H1 (cell line): ENCODE results near the gene DDI2. TPM values are rescaled to one million over a fixed set of nuclear protein-coding genes. Genes with fewer than 3 reads are reported as not detected.

Experiments
- CTCF ChIA-PET: fragments of 300-600 bp; sonication (Branson Sonifier 250); formaldehyde crosslinking; loops from one replicate; lab custom pipeline; 2021; ENCODE audit not compliant: partially characterized antibody; lab: Charles Lee
- POLR2A ChIA-PET: fragments of 300-600 bp; sonication (Branson Sonifier 250); formaldehyde crosslinking; loops from one replicate; lab custom pipeline; 2021; ENCODE audit warnings: inconsistent platforms; ENCODE audit not compliant: partially characterized antibody; lab: Charles Lee
- DNase-seq, 2 experiments: peaks; one replicate each; pipeline versions ENCODE4 v3.0.0 to v3.0.0-alpha.2; 2010 to 2022; ENCODE audit warnings: low spot score in 2 of 2, low read depth in 1 of 2, mixed read lengths in 1 of 2
- FAIRE-seq: peaks from 2 replicates; lab custom pipeline; 2011; peaks lifted over from hg19 to GRCh38; lab: Jason Lieb, UNC
- H2AFZ ChIP-seq: 2 replicates; pipeline ENCODE4 v1.8.1; 2012; ENCODE audit warnings: low read length, inconsistent platforms
- H2AK5ac ChIP-seq: 2 replicates; pipeline ENCODE4 v1.6.1; 2013; ENCODE audit warnings: low read depth, low read length
- H2BK120ac ChIP-seq: replicated peaks from 2 replicates; pipeline ENCODE3; 2013; ENCODE audit warnings: low read depth, low read length, inconsistent platforms
- H2BK12ac ChIP-seq: 2 replicates; pipeline ENCODE4 v1.6.1; 2013; ENCODE audit warnings: low read depth, low read length
- H2BK15ac ChIP-seq: 2 replicates; pipeline ENCODE4 v1.6.1; 2013; ENCODE audit warnings: low read length
- H2BK20ac ChIP-seq: 2 replicates; pipeline ENCODE4 v1.6.1; 2013; ENCODE audit warnings: low read length
- H2BK5ac ChIP-seq: 2 replicates; pipeline ENCODE4 v1.6.1; 2013; ENCODE audit warnings: low read depth, low read length
- H3K14ac ChIP-seq: 2 replicates; pipeline ENCODE4 v1.6.1; 2013; ENCODE audit warnings: inconsistent platforms; ENCODE audit not compliant: insufficient read length
- H3K18ac ChIP-seq: 2 replicates; pipeline ENCODE4 v1.6.1; 2013; ENCODE audit warnings: low read length; ENCODE audit errors: extremely low read depth
- H3K23ac ChIP-seq: 2 replicates; pipeline ENCODE4 v1.6.1; 2013; ENCODE audit warnings: inconsistent platforms; ENCODE audit not compliant: insufficient read length
- H3K23me2 ChIP-seq: 2 replicates; pipeline ENCODE4 v1.6.1; 2013; ENCODE audit warnings: low read depth, low read length
- H3K27ac ChIP-seq: 2 replicates; pipeline ENCODE4 v1.6.1; 2011; ENCODE audit warnings: low read depth, low read length, inconsistent platforms
- H3K27me3 ChIP-seq, 4 experiments: replicated peaks in 1 of 4; 1 replicate in 1 of 4; 2 replicates in 3 of 4; pipeline versions ENCODE4 v1.6.1 to v1.8.1; 2011 to 2013; ENCODE audit warnings: low read length in 3 of 4, mild to moderate bottlenecking in 3 of 4, inconsistent platforms in 2 of 4, mixed read lengths in 2 of 4, moderate library complexity in 1 of 4; ENCODE audit not compliant: control insufficient read depth in 3 of 4, insufficient read depth in 3 of 4; ENCODE audit errors: extremely low read depth in 1 of 4
- H3K36me3 ChIP-seq, 4 experiments: 2 replicates each; pipeline versions ENCODE4 v1.6.1 to v1.8.1; 2011 to 2013; ENCODE audit warnings: mild to moderate bottlenecking in 4 of 4, low read length in 3 of 4, moderate library complexity in 2 of 4, control low read depth in 1 of 4, inconsistent platforms in 1 of 4; ENCODE audit not compliant: insufficient read depth in 4 of 4, control insufficient read depth in 2 of 4
- H3K4ac ChIP-seq: replicated peaks from 2 replicates; pipeline ENCODE3; 2013; ENCODE audit warnings: low read length, low read depth, mixed read lengths, inconsistent platforms; ENCODE audit not compliant: insufficient read length
- H3K4me1 ChIP-seq, 4 experiments: replicated peaks in 1 of 4; 1 replicate in 1 of 4; 2 replicates in 3 of 4; pipeline versions ENCODE4 v1.6.1 to v1.8.1; 2011 to 2013; ENCODE audit warnings: low read length in 3 of 4, inconsistent platforms in 2 of 4, mixed read lengths in 1 of 4; ENCODE audit not compliant: insufficient read depth in 4 of 4, control insufficient read depth in 3 of 4
- H3K4me2 ChIP-seq, 2 experiments: 2 replicates each; pipeline versions ENCODE4 v1.6.1 to v1.8.1; 2011 to 2013; ENCODE audit warnings: low read depth in 2 of 2, low read length in 2 of 2, control low read depth in 1 of 2, inconsistent platforms in 1 of 2, mild to moderate bottlenecking in 1 of 2; ENCODE audit not compliant: insufficient read depth in 1 of 2
- H3K4me3 ChIP-seq, 4 experiments: fragments of 200-600, 300-600 bp in 1 of 4; sonication (generic), shearing (Covaris generic), sonication (Bioruptor Twin) in 1 of 4; 2 replicates each; pipeline versions ENCODE4 v1.5.1 to v1.8.1; 2011 to 2016; ENCODE audit warnings: low read length in 4 of 4, low read depth in 3 of 4, control low read depth in 2 of 4, inconsistent platforms in 2 of 4, mild to moderate bottlenecking in 2 of 4, mixed read lengths in 1 of 4, moderate library complexity in 1 of 4; ENCODE audit not compliant: insufficient read depth in 2 of 4; ENCODE audit errors: extremely low read depth in 1 of 4
- H3K56ac ChIP-seq: replicated peaks from 2 replicates; pipeline ENCODE3; 2013; ENCODE audit warnings: low read depth, mild to moderate bottlenecking, mixed read lengths, low read length, inconsistent platforms; ENCODE audit not compliant: insufficient read length
- H3K79me1 ChIP-seq: 2 replicates; pipeline ENCODE4 v1.6.1; 2013; ENCODE audit warnings: low read depth, low read length, control low read depth
- H3K79me2 ChIP-seq, 2 experiments: 2 replicates each; pipeline versions ENCODE4 v1.6.1 to v1.8.1; 2012 to 2013; ENCODE audit warnings: low read length in 2 of 2, mild to moderate bottlenecking in 2 of 2, inconsistent platforms in 1 of 2; ENCODE audit not compliant: insufficient read depth in 2 of 2, control insufficient read depth in 1 of 2
- H3K9ac ChIP-seq, 4 experiments: replicated peaks in 1 of 4; 1 replicate in 1 of 4; 2 replicates in 3 of 4; pipeline versions ENCODE4 v1.6.1 to v1.8.1; 2011 to 2013; ENCODE audit warnings: low read depth in 3 of 4, low read length in 3 of 4, control low read depth in 2 of 4, mild to moderate bottlenecking in 2 of 4, moderate library complexity in 2 of 4, inconsistent platforms in 1 of 4; ENCODE audit errors: extremely low read depth in 1 of 4
- H3K9me3 ChIP-seq, 2 experiments: 2 replicates each; pipeline versions ENCODE4 v1.6.1 to v1.8.1; 2012 to 2013; ENCODE audit warnings: mild to moderate bottlenecking in 2 of 2, moderate library complexity in 2 of 2, control low read depth in 1 of 2, inconsistent platforms in 1 of 2, low read depth in 1 of 2, low read length in 1 of 2, mixed read lengths in 1 of 2; ENCODE audit not compliant: insufficient read depth in 2 of 2
- H4K20me1 ChIP-seq, 2 experiments: replicated peaks in 1 of 2; 2 replicates each; pipeline versions ENCODE3 to v1.8.1; 2011 to 2013; ENCODE audit warnings: inconsistent platforms in 2 of 2, low read length in 2 of 2, mild to moderate bottlenecking in 1 of 2; ENCODE audit not compliant: insufficient read depth in 2 of 2, control insufficient read depth in 1 of 2
- H4K5ac ChIP-seq: 2 replicates; pipeline ENCODE4 v1.6.1; 2013; ENCODE audit warnings: low read length, low read depth, mixed read lengths, inconsistent platforms; ENCODE audit not compliant: insufficient read length
- H4K8ac ChIP-seq: 2 replicates; pipeline ENCODE4 v1.8.0; 2013; ENCODE audit warnings: mild to moderate bottlenecking, moderate library complexity, low read length, inconsistent platforms; ENCODE audit not compliant: insufficient read depth; ENCODE audit errors: extremely low read depth
- H4K91ac ChIP-seq: replicated peaks from 2 replicates; pipeline ENCODE3; 2013; ENCODE audit warnings: low read length, mixed read lengths, inconsistent platforms; ENCODE audit not compliant: insufficient read length
- BACH1 ChIP-seq: IDR thresholded peaks from 2 replicates; pipeline ENCODE4 v1.6.1; 2012; ENCODE audit warnings: low read length, improper control_type of control experiment
- HDAC6 ChIP-seq: IDR thresholded peaks from one replicate; pipeline ENCODE4 v1.7.1; 2012; ENCODE audit warnings: low read depth, mild to moderate bottlenecking, inconsistent platforms, low read length, moderate library complexity
- JUND ChIP-seq: IDR thresholded peaks from 2 replicates; pipeline ENCODE4 v1.6.1; 2011; ENCODE audit warnings: mild to moderate bottlenecking, improper control_type of control experiment, low read length
- MAX ChIP-seq: IDR thresholded peaks from 2 replicates; pipeline ENCODE4 v1.6.1; 2012; ENCODE audit warnings: inconsistent platforms
- NRF1 ChIP-seq: IDR thresholded peaks from 2 replicates; pipeline ENCODE4 v1.6.1; 2011; ENCODE audit warnings: mild to moderate bottlenecking, low read depth, low read length, improper control_type of control experiment
- POLR2A ChIP-seq, 2 experiments: IDR thresholded peaks; 1 replicate in 1 of 2; 2 replicates in 1 of 2; pipeline ENCODE4 v1.6.1; 2011; ENCODE audit warnings: low read depth in 2 of 2, low read length in 2 of 2, mild to moderate bottlenecking in 2 of 2; ENCODE audit errors: control extremely low read depth in 1 of 2
- POU5F1 ChIP-seq: IDR thresholded peaks from 2 replicates; pipeline ENCODE4 v1.6.1; 2011; ENCODE audit warnings: low read depth, mild to moderate bottlenecking, low read length, moderate library complexity
- RFX5 ChIP-seq: IDR thresholded peaks from 2 replicates; pipeline ENCODE4 v1.6.1; 2011; ENCODE audit warnings: low read depth, low read length, improper control_type of control experiment, borderline replicate concordance
- RNF2 ChIP-seq: fragments of 200-900, 300-1000 bp; sonication (generic); IDR thresholded peaks from 2 replicates; pipeline ENCODE4 v1.7.1; 2016; ENCODE audit warnings: borderline replicate concordance, low read depth, mild to moderate bottlenecking, antibody characterized with exemption, low read length; ENCODE audit not compliant: poor library complexity, severe bottlenecking; ENCODE audit errors: missing control alignments
- SAP30 ChIP-seq: fragments of 300-600 bp; sonication (generic); IDR thresholded peaks from 2 replicates; pipeline ENCODE4 v1.7.1; 2012; ENCODE audit warnings: low read length, moderate library complexity, mild to moderate bottlenecking, inconsistent platforms; ENCODE audit not compliant: insufficient read depth, insufficient replicate concordance
- SP4 ChIP-seq: IDR thresholded peaks from 2 replicates; pipeline ENCODE4 v1.6.1; 2012; ENCODE audit warnings: low read length, inconsistent platforms
- WGBS, 2 experiments: shearing (Covaris generic) in 1 of 2; methylation state at CpG; one replicate each; pipeline versions ENCODE4 v1.1.6 to v1.1.7; 2013 to 2015; ENCODE audit warnings: low lambda C conversion rate in 2 of 2, mixed read lengths in 2 of 2, inconsistent platforms in 1 of 2, low coverage in 1 of 2, missing lambda C conversion rate in 1 of 2; ENCODE audit not compliant: insufficient replicate concordance in 2 of 2, insufficient coverage in 1 of 2, insufficient read length in 1 of 2; ENCODE audit errors: extremely low coverage in 1 of 2, missing lambda C conversion rate in 1 of 2; 5-methylcytosine and 5-hydroxymethylcytosine counted together
- polyA plus RNA-seq, 7 experiments: library from polyadenylated mRNA; depleted of rRNA in 3 of 7; stranded (reverse) in 5 of 7; unstranded in 2 of 7; fragments of >200 nt in 5 of 7; fragments of 200-250 nt in 2 of 7; gene quantifications; 1 replicate in 5 of 7; 2 replicates in 1 of 7; 4 replicates in 1 of 7; pipeline versions ENCODE4 v1.2.1 to v1.2.3, GENCODE V29; 2011 to 2013; ENCODE audit warnings: missing spikeins in 2 of 7, mixed read lengths in 2 of 7
- total RNA-seq: library from RNA; stranded (reverse); fragmentation: NEBNext Ultra II Directional; extraction: Animal tissue kit (Norgen Biotek cat#: 25700); gene quantifications from 2 replicates; pipeline ENCODE4 v1.2.1, GENCODE V29; 2021

The DDI2 gene
- total and polyA plus RNA-seq, 2 of the 8 experiments (the other 6 are each of a cell fraction or from before 2014, with no cell fraction given): 7.7 to 38.3 TPM

DNA sequence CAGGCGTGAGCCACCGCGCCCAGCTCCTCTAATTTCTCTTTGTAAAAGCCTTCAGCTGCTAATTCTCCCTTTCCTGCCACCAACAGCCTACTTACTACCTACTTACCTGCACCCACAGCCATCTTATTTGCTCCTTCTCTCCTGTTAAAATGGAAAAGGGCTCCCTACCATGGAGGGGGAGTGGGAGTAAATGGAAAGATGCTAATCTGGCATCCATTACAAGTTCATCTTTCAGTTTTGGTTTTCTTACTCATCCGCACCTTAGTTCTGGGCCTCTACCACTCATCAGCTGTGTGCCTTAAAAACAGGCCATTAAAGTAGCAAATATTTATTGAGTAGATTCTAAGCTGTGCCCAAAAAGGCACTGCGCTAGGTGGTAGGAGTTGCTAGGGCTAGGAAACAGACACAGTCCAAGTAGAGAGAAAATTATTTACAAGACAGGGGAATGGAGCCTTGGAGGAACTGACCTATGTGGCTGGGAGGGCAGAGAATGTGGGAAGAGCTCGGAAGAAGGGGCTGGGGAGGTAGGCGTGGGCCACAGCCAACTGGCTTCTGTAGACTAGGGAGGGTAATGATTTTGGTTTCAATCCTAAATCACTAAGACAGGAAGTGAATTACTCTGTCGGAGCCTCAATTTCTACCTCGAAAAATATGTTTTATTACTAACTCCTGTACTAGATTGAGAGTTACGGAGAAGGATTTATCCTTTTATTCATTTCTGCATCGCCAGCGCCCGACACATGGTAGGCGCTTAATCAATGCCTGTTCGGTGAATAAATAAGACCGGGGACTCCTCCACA lies 685 bp upstream of the DDI2 start:
- H3K14ac ChIP-seq: no peak overlapping the region
- peak overlapping the region; percentile 68 to 83 for H3K4me2 ChIP-seq
- peak overlapping the region in 1 of 4 experiments; percentile 50; a peak in 1 of 7 replicates for H3K9ac ChIP-seq
- no peak overlapping the region for H2BK15ac ChIP-seq
- H4K8ac ChIP-seq: no peak overlapping the region
- no peaks in the 10 kb centered on the region for H3K27me3 ChIP-seq
- H3K9me3 ChIP-seq: no peaks in the 10 kb centered on the region
- no peaks in the 10 kb centered on the region for H3K36me3 ChIP-seq
- no peak overlapping the region for H3K23ac ChIP-seq
- H3K18ac ChIP-seq: peak overlapping the region; percentile 0; the same call in 1 of the 2 replicates
- POLR2A ChIA-PET: interaction anchor here (1.3 to 5.7 kb wide), 2 partner anchors 12 to 32 kb away, joined by 5 to 37 read pairs; partner anchors contain the start of gene AGMAT
- peaks cover 4% of the 10 kb centered on the region for H3K23me2 ChIP-seq
- no peak overlapping the region for H4K91ac ChIP-seq
- no peak overlapping the region for H3K56ac ChIP-seq
- H2AFZ ChIP-seq: peak overlapping the region; percentile 81
- H4K20me1 ChIP-seq: peaks cover 0 to 3% of the 10 kb centered on the region in 2 experiments
- peak overlapping the region; percentile 16 for H3K4ac ChIP-seq
- WGBS, 2 experiments: 29% methylated on average over 16 of the region's 16 CpGs; no CpG with 5 or more reads in 1 of the 2 experiments
- H2BK5ac ChIP-seq: 0 out of 2 replicates have a peak overlapping the region, but pooled peaks have one; percentile 2
- no peak overlapping the region for H2AK5ac ChIP-seq
- peak overlapping the region; percentile 44 for H4K5ac ChIP-seq
- no peak overlapping the region for H2BK12ac ChIP-seq
- no peak overlapping the region for H3K27ac ChIP-seq
- peak overlapping the region; percentile 39 to 97 (median 47); a peak in 7 of 8 replicates for H3K4me3 ChIP-seq
- H2BK20ac ChIP-seq: no peak overlapping the region
- peaks cover 14 to 39% of the 10 kb centered on the region in 2 experiments for H3K79me2 ChIP-seq
- peaks cover 2% of the 10 kb centered on the region; the same call in 1 of the 2 replicates for H3K79me1 ChIP-seq
- DNase-seq (no peak), FAIRE-seq (no peak)
- CTCF ChIA-PET: interaction anchor here (0.7 to 1.5 kb wide), 4 partner anchors 11 to 38 kb away, joined by 3 to 9 read pairs (median 6); no protein-coding TSS in a partner anchor
- H2BK120ac ChIP-seq: no peak overlapping the region
- H3K4me1 ChIP-seq: peaks cover 0 to 5% (median 0%) of the 10 kb centered on the region in 4 experiments; a peak in 1 of 7 replicates
- TF ChIP-seq RNF2: no peak
- TF ChIP-seq POU5F1: no peak
- TF ChIP-seq NRF1: no peak
- no peak for TF ChIP-seq SP4
- 0 out of 3 replicates have a peak, but pooled peaks of 1 of the 2 experiments have one; percentile 63 for TF ChIP-seq POLR2A (IDR thresholded peaks at IDR 0.05; ENCODE audit: control extremely low read depth in 1 of 2, low read depth in 2 of 2, low read length in 2 of 2)
- no peak for TF ChIP-seq HDAC6
- TF ChIP-seq RFX5: no peak
- no peak; the same call in 1 of the 2 replicates for TF ChIP-seq MAX
- peak; percentile 30 for TF ChIP-seq SAP30
- TF ChIP-seq BACH1: no peak
- no peak for TF ChIP-seq JUND
